GM18502 (cell line): Measurements from ENCODE around the gene CEP70.
"Not testable (repeated sequence)": the region's sequence is repeated elsewhere in the genome, so short reads cannot be mapped to it uniquely, and the experiment has no call there.

ENCODE experiments used
- ATAC-seq: cut with Tn5 transposase; IDR thresholded peaks from one replicate; pipeline ENCODE4 v1.9.1; 2021; ENCODE audit warnings: mild to moderate bottlenecking; ENCODE audit not compliant: unreplicated experiment, poor library complexity

Gene CEP70

DNA sequence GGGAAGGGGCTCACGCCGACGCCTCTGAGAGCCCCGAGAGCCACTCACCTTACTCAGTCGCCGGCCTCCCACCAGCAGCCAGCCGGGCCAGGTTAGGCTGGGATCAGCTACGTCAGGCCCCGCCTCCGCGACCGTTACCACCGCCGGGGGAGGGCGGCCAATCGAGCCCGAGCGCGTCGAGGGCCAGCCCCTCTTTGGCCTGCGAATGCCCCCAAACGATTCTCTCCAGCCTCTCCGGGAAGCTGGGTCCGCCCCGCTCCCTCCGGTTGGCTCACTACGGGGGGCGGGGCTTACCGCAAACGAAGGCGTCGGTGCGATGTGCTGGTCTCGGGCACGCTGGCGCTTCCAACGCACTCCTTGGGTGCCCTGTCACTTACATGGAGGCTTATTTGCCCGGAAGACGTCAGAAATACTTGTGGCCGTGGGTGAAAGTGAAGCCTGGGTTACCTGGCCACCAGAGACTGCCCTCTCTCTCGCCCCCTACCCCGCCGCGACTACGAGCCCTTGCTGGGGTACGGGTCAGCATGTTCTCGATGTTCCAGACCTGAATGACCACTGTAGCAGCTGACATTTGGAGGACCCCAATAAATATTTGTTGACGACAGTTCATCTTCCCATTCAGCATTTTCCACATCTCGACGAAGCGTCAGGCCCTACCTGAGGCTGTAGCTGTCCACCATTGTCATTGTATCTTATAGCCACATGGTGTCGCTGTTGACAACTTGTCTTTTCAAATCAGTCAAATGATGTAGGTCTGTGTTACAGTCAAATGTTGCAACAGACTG is at the start of gene CEP70:
CEP70 (minus strand) TSS at position 111 of the 785 bp plus-strand sequence. CDS start 21,333 bp downstream, outside the sequence.
- peak; percentile 93 for ATAC-seq

- no peak for ATAC-seq
Measured at GRCh38 chr3:138642927-138643253, 48.8 kb upstream of the CEP70 start.

DNA sequence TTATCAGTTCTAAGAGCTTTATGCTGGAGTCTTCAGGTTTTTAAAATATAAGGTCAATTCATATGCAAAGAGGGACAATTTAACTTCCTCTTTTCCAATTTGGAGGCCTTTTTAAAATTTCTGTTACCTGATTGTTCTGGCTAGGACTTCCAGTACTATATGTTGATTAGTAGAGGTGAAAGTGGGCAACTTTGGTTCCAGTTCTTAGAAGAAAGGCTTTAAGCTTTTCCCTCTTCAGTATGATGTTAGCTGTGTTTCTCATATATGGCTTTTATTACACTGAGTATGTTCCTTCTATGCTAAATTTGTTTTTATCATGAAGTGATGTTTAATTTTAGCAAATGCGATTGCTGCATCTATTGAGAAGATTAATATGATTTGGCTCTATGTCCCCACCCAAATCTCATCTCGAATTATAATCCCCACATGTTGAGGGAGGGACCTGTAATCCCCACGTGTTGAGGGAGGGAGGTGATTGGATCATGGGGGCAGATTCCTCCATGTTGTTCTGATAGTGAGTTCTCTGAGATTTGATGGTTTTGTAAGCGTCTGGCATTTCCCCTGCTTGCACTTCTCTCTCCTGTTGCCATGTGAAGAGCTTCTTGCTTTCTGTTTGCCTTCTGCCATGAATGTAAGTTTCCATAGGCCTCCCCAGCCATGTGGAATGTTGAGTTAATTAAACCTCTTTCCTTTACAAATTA is 48.3 kb upstream of the CEP70 start:
- ATAC-seq, result no peak

GRCh38 chr3:138640537-138640936 is 46.5 kb upstream of the CEP70 start:
- no peak for ATAC-seq

GRCh38 chr3:138638641-138639040 is 44.6 kb upstream of the CEP70 start:
- no peak for ATAC-seq

GRCh38 chr3:138629526-138629925 is 35.5 kb upstream of the CEP70 start:
- ATAC-seq, result no peak

GRCh38 chr3:138625707-138626365 is 31.8 kb upstream of the CEP70 start:
- ATAC-seq, result no peak

- no peak for ATAC-seq
Measured at GRCh38 chr3:138624518-138624917, 30.5 kb upstream of the CEP70 start.

DNA sequence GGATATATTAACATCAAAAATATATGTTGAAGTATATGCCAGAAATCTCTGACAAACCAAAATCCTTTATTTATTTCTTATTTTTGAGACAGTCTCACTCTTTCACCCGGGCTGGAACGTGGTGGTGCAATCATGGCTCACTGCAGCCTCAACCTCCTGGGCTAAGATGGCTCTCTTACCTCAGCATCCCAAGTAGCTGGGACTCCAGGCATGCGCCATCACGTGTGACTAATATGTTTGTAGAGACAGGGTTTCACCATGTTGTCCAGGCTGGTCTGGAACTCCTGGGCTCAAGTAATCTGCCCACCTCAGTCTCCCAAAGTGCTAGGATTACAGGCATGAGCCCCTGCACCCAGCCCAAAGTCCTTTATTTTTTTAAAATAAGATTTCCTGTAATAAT is 26.4 kb upstream of the CEP70 start:
- ATAC-seq, result no peak

DNA sequence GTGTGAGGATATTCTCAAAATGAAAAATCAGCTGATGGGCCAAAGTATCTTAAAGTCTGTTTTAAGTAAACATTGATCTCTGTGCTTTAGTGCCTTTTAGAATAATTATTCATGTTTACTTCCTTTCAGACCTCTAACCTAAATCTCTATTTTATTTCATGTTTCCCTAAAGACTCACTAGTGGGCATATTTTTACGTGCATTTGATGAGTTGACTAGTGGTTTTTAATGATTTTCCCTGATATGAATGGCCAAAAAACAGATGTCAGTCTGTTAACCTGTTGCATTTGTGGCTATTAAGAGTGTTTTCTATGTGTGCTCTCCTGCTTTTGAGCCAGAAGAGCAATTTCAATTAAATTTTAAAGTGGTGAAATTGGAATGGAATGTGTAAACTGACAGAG is 21.4 kb upstream of the CEP70 start:
- ATAC-seq, result no peak

GRCh38 chr3:138609898-138610266 is 15.8 kb upstream of the CEP70 start:
- no peak for ATAC-seq

DNA sequence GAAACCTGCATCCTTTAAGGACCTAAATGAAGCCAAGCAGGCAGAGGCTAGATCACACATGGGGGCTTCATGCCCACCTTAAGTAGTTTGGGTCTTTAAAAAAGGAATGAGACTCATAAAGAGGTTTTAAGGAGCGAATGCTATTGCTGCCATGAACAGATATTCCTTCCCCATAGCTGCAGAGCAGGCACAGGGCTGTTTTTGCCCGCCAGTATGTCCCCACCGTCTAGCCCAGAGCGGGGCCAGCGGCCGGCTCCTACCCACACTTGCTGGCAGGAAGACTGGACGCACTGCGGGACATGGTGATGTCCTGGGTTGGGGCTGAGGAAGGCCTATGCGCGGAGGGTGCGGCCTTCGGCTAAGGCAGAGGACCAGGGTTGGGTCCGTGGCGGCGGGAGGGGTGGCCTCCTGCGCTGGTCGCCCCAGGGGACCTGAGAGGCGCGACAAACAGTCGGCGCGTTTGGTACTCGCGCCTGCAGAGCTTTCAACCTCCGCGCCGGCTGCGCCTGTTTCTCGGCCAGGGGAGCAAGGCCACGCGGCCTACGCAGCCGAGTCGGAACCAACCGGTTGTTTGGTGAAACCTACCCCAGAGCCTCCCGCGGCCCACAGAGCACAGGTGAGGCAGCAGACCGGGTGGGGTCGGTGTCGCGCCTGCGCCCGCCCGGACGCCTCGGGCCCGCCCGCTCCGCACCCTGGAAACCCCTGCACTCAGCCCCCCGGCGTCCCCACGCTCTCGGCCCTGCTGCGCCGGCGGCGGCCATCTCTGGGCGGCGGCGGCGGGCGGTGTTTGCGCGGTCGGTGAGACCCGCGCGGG is 14.5 kb upstream of the CEP70 start, which contains the start of gene FAIM:
FAIM (plus strand) TSS at position 450 of the 814 bp plus-strand sequence. CDS start 10,956 bp downstream, outside the sequence.
- peak; percentile 78 for ATAC-seq

GRCh38 chr3:138604106-138604595 is 10.1 kb upstream of the CEP70 start:
- not testable (repeated sequence) for ATAC-seq

DNA sequence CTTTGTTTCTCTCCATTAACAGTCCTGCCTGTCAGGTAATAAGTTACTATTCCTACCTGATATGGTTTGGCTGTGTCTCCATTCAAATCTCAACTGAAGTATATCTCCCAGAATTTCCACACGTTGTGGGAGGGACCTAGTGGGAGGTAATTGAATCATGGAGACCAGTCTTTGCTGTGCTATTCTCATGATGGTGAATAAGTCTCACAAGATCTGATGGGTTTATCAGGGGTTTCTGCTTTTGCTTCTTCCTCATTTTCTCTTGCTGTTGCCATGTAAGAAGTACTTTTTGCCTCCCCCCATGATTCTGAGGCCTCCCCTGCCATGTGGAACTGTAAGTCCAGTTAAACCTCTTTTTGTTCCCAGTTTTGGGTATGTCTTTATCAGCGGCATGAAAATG is 7.6 kb upstream of the CEP70 start:
- not testable (repeated sequence) for ATAC-seq

- ATAC-seq, result no peak
Measured at GRCh38 chr3:138600100-138600745, 6.2 kb upstream of the CEP70 start.

DNA sequence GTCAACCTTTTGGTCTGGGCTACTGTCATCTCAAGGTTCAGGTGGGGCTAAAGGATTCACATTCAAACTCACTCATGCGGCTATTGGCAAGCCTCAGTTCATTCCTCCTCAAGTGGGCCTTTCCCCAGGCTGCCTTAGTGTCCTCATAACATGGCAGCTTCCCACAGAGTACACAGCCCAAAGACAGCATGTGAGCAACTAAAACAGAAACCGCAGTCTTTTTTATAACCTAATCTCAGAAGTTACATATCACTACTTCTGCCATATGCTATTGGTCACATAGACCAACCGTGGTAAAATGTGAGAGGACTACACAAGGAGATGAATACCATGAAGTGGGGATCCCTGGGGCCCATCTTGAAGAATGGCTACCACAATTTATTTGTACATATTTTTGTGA is 4.5 kb upstream of the CEP70 start:
- no peak for ATAC-seq

DNA sequence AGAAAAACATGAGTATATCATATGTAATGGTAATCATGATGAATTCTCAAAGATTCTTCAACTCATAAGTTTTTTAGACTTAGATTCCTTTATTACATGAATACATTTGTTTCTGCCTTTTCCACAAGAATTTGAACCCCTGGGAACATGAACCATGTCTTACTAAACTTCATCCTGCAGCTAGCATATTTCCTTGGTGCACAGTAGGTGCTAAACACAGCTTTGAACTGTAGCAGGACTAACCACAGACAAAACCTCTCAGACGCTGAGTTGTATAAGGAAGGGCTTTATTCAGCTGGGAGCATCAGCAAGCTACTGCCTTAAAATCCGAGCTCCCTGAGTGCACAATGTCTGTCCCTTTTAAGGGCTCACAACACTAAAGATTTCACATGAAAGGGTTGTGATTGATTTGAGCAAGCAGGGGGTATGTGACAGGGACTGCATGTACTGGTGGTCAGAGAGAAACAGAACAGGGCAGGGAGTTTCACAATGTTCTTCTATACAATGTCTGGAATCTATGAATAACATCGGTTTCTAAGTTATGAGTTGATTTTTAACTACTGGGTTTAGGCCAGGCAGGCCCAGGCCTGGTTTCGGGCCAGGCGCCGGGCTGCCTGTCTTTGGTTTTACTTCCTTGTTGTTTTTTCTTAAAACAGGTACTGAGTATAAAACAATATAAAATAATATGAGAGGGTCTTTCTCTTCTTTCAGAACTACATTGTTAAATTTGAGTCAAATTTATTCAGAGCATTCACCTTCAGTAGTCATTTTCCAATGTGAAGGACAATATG is 3.3 kb upstream of the CEP70 start:
- not testable (repeated sequence) for ATAC-seq

- no peak for ATAC-seq
Measured at GRCh38 chr3:138594935-138595610, 1.0 kb upstream of the CEP70 start.
